Adrenal gland (tissue), 5 donors: ENCODE results near the gene CX3CR1.

Experiments
- POLR2A ChIP-seq, 2 donors: fragments of 450-650 bp; IDR thresholded peaks; one replicate each; pipeline ENCODE4 v1.6.1; 2017; ENCODE audit warnings: antibody characterized with exemption in 2 of 2, mild to moderate bottlenecking in 2 of 2, moderate library complexity in 1 of 2
- TF ChIP-seq, protein P1 (sequence below), 6 experiments: fragments of 450-650 bp in 4 of 6; fragments of 200-600 bp in 2 of 6; sonication (generic) in 1 of 6; IDR thresholded peaks; 1 replicate in 5 of 6; 2 replicates in 1 of 6; pipeline versions ENCODE4 v1.5.1 to v1.8.0; 2016 to 2021; ENCODE audit warnings: antibody characterized with exemption in 6 of 6, mild to moderate bottlenecking in 2 of 6, moderate library complexity in 1 of 6
- donor health status: DM: no; HTN: no; CAD: no.

DNA sequence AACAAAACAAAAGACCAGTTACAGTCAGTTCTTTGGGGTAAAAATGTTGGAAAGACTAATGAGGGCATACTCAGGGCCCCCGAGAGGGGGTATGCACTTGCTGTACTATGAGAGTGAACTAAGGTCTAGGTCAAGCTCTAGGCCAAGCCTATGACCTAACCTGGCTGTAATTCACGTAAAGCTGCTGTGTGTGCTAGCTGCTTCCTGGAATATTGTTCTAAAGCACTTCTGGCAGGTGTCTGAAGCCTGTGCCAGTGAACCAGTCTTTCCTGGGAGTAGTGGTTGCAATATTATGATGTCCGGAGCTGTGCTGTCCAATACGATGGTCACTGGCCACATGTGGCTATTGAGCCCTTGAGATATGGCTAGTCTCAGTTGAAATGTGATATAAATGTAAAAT lies 13.1 kb upstream of the CX3CR1 start:
- TF ChIP-seq, protein P1, sequence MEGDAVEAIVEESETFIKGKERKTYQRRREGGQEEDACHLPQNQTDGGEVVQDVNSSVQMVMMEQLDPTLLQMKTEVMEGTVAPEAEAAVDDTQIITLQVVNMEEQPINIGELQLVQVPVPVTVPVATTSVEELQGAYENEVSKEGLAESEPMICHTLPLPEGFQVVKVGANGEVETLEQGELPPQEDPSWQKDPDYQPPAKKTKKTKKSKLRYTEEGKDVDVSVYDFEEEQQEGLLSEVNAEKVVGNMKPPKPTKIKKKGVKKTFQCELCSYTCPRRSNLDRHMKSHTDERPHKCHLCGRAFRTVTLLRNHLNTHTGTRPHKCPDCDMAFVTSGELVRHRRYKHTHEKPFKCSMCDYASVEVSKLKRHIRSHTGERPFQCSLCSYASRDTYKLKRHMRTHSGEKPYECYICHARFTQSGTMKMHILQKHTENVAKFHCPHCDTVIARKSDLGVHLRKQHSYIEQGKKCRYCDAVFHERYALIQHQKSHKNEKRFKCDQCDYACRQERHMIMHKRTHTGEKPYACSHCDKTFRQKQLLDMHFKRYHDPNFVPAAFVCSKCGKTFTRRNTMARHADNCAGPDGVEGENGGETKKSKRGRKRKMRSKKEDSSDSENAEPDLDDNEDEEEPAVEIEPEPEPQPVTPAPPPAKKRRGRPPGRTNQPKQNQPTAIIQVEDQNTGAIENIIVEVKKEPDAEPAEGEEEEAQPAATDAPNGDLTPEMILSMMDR (IDR thresholded peaks at IDR 0.05): no peak
- TF ChIP-seq POLR2A (IDR thresholded peaks at IDR 0.05): no peak
